GM12878 (cell line): ENCODE results near the gene CRKL. TPM values are rescaled to one million over a fixed set of nuclear protein-coding genes. Genes with fewer than 3 reads are reported as not detected.

Experiments
- ATAC-seq: fragments of 200-7000 bp; cut with Tn5 transposase; 3 replicates; pipeline ENCODE4 v1.9.1; 2020; ENCODE audit warnings: mild to moderate bottlenecking, moderate library complexity
- BruUV-seq: library from RNA; stranded (reverse); fragments of 400-500 nt; replicated peaks from 2 replicates; lab custom pipeline; 2021; lab: Mats Ljungman, UMichigan
- CTCF ChIA-PET: fragments of 300-600 bp; sonication (Branson Sonifier 250); formaldehyde crosslinking; extraction: SDS; loops from one replicate; lab custom pipeline; 2021; ENCODE audit warnings: inconsistent platforms; lab: Yijun Ruan, JAX
- POLR2A ChIA-PET: fragments of 350-600 bp; formaldehyde crosslinking; extraction: SDS; loops from one replicate; lab custom pipeline; 2021; ENCODE audit warnings: inconsistent platforms; lab: Charles Lee
- RAD21 ChIA-PET: fragments of 300-600 bp; sonication (Branson Sonifier 250); formaldehyde crosslinking; loops from one replicate; lab custom pipeline; 2023; ENCODE audit warnings: antibody characterized with exemption; ENCODE audit not compliant: unreplicated experiment; lab: Charles Lee
- SMC1A ChIA-PET: fragments of 300-600 bp; sonication (Branson Sonifier 250); formaldehyde crosslinking; loops from one replicate; lab custom pipeline; 2023; ENCODE audit not compliant: unreplicated experiment, uncharacterized antibody; lab: Charles Lee
- DNase-seq: peaks from one replicate; pipeline ENCODE4 v3.0.0-alpha.2; 2011; ENCODE audit warnings: low read depth, low spot score
- FAIRE-seq: peaks from 3 replicates; lab custom pipeline; 2011; peaks lifted over from hg19 to GRCh38; lab: Jason Lieb, UNC
- H2AFZ ChIP-seq: 2 replicates; pipeline ENCODE4 v1.6.0; 2011; ENCODE audit warnings: low read depth, low read length, control low read depth; ENCODE audit not compliant: control insufficient read depth
- H3K27ac ChIP-seq: 2 replicates; pipeline ENCODE4 v1.5.1; 2011; ENCODE audit warnings: control low read depth; ENCODE audit not compliant: control insufficient read depth, insufficient read depth
- H3K27me3 ChIP-seq, 2 experiments: replicated peaks in 1 of 2; 2 replicates each; pipeline versions ENCODE4 v1.6.0 to v1.6.1; 2011; ENCODE audit warnings: low read length in 1 of 2; ENCODE audit not compliant: control insufficient read depth in 2 of 2, insufficient read depth in 2 of 2
- H3K36me3 ChIP-seq, 2 experiments: 2 replicates each; pipeline ENCODE4 v1.5.1; 2011; ENCODE audit warnings: low read length in 1 of 2; ENCODE audit not compliant: control insufficient read depth in 2 of 2, insufficient read depth in 2 of 2
- H3K4me1 ChIP-seq: 2 replicates; pipeline ENCODE4 v1.6.1; 2011; ENCODE audit warnings: mild to moderate bottlenecking, low read length, moderate library complexity, mixed read lengths; ENCODE audit not compliant: control insufficient read depth, insufficient read depth
- H3K4me2 ChIP-seq: 2 replicates; pipeline ENCODE4 v1.6.0; 2011; ENCODE audit warnings: control low read depth; ENCODE audit not compliant: control insufficient read depth, insufficient read depth
- H3K4me3 ChIP-seq: fragments of 200-600 bp; sonication (generic); 2 replicates; pipeline ENCODE4 v1.5.1; 2016
- H3K79me2 ChIP-seq: 2 replicates; pipeline ENCODE4 v1.6.0; 2011; ENCODE audit warnings: low read length; ENCODE audit not compliant: control insufficient read depth, insufficient read depth
- H3K9ac ChIP-seq: 2 replicates; pipeline ENCODE4 v1.8.0; 2011; ENCODE audit warnings: low read length, control low read depth, mixed read lengths; ENCODE audit not compliant: control insufficient read depth, insufficient read depth
- H3K9me3 ChIP-seq: replicated peaks from 3 replicates; pipeline ENCODE4 v1.5.1; 2011; ENCODE audit warnings: mild to moderate bottlenecking, low read length; ENCODE audit not compliant: control insufficient read depth, insufficient read depth
- H4K20me1 ChIP-seq: 2 replicates; pipeline ENCODE4 v1.6.0; 2011; ENCODE audit not compliant: control insufficient read depth, insufficient read depth
- ATF2 ChIP-seq: IDR thresholded peaks from 2 replicates; pipeline ENCODE4 v1.6.1; 2012; ENCODE audit warnings: low read length, inconsistent platforms
- CEBPB ChIP-seq, 2 experiments: fragments of 150-350 bp in 1 of 2; IDR thresholded peaks; 2 replicates each; pipeline ENCODE4 v1.6.1; 2012 to 2014; ENCODE audit warnings: low read depth in 2 of 2, low read length in 2 of 2, borderline replicate concordance in 1 of 2, inconsistent platforms in 1 of 2
- IRF3 ChIP-seq: fragments of 450-650 bp; IDR thresholded peaks from 2 replicates; pipeline ENCODE4 v1.6.1; 2014; ENCODE audit warnings: mild to moderate bottlenecking
- KLF5 ChIP-seq: fragments of 450-650 bp; IDR thresholded peaks from 2 replicates; pipeline ENCODE4 v1.6.1; 2014; ENCODE audit warnings: mild to moderate bottlenecking; ENCODE audit not compliant: partially characterized antibody
- MTA2 ChIP-seq: fragments of 450-650 bp; IDR thresholded peaks from 2 replicates; pipeline ENCODE4 v1.6.1; 2016; ENCODE audit warnings: low read depth, mild to moderate bottlenecking, moderate library complexity
- RAD51 ChIP-seq: fragments of 450-650 bp; IDR thresholded peaks from 2 replicates; pipeline ENCODE4 v1.6.1; 2016; ENCODE audit warnings: moderate library complexity, mild to moderate bottlenecking, inconsistent platforms
- RBBP5 ChIP-seq: fragments of 200-600 bp; sonication (generic); conservative IDR thresholded peaks from 2 replicates; pipeline ENCODE4 v1.6.1; 2016
- SPI1 ChIP-seq: IDR thresholded peaks from 2 replicates; pipeline ENCODE4 v1.6.1; 2011; ENCODE audit warnings: low read depth, mild to moderate bottlenecking, low read length, moderate library complexity, borderline replicate concordance; ENCODE audit not compliant: insufficient read depth
- SREBF1 ChIP-seq: IDR thresholded peaks from 2 replicates; pipeline ENCODE4 v1.6.1; 2012; ENCODE audit warnings: mild to moderate bottlenecking, low read length
- WRNIP1 ChIP-seq: IDR thresholded peaks from 2 replicates; pipeline ENCODE4 v1.6.1; 2011; ENCODE audit warnings: low read depth, low read length, improper control_type of control experiment, borderline replicate concordance
- ZBED1 ChIP-seq: IDR thresholded peaks from 2 replicates; pipeline ENCODE4 v1.6.1; 2016; ENCODE audit warnings: borderline replicate concordance
- ZBTB11 ChIP-seq: fragments of 450-650 bp; formaldehyde crosslinking; IDR thresholded peaks from 2 replicates; pipeline ENCODE4 v1.5.0; 2022; ENCODE audit warnings: mild to moderate bottlenecking, missing genetic modification characterization
- ZNF207 ChIP-seq: fragments of 450-650 bp; IDR thresholded peaks from 2 replicates; pipeline ENCODE4 v1.6.1; 2014; ENCODE audit warnings: antibody characterized with exemption, mild to moderate bottlenecking, borderline replicate concordance
- WGBS: methylation state at CpG from one replicate; pipeline ENCODE4 v1.1.6; 2016; ENCODE audit warnings: low lambda C conversion rate; ENCODE audit not compliant: insufficient replicate concordance, insufficient coverage; ENCODE audit errors: missing lambda C conversion rate; 5-methylcytosine and 5-hydroxymethylcytosine counted together
- in situ Hi-C: fragments of 300-500 bp; cut with MboI; formaldehyde crosslinking; loops from 9 replicates; pipeline ENCODE4 v1.14.3; 2018; ENCODE audit warnings: mixed read lengths
- intact Hi-C: fragments of 100-400 bp; cut with micrococcal nuclease; formaldehyde crosslinking; loops from one replicate; pipeline ENCODE4 v1.14.2; 2022; ENCODE audit not compliant: unreplicated experiment
- polyA plus RNA-seq, 11 experiments: library from polyadenylated mRNA; depleted of rRNA in 4 of 11; unstranded in 6 of 11; stranded (reverse) in 5 of 11; fragments of >200 nt; fragmentation: Nextera tagmentation in 4 of 11; fragmentation: Illumina TruSeq in 1 of 11; extraction: Ambion mirVana in 4 of 11; extraction: Trizol in 1 of 11; gene quantifications; 1 replicate in 1 of 11; 2 replicates in 10 of 11; pipeline versions ENCODE4 v1.2.1 to v1.2.3, GENCODE V29; 2011 to 2016; ENCODE audit warnings: inconsistent platforms in 2 of 11, missing spikeins in 2 of 11, low read depth in 1 of 11
- total RNA-seq, 4 experiments: library from RNA; depleted of rRNA in 3 of 4; stranded (reverse); fragments of >200 nt in 3 of 4; fragmentation: Illumina TruSeq in 1 of 4; extraction: Trizol in 1 of 4; gene quantifications; 2 replicates each; pipeline versions ENCODE4 v1.2.1 to v1.2.3, GENCODE V29; 2013 to 2021

CRKL gene
- total and polyA plus RNA-seq, 10 of the 15 experiments (the other 5 are each of a cell fraction or from before 2014, with no cell fraction given): 12.6 to 61.2 (median 32.7) TPM

GRCh38 chr22:20973634-20974286, 56.6 kb downstream of the CRKL start:
- TF ChIP-seq ATF2: no peak
- no peak for TF ChIP-seq SPI1
- no peak for TF ChIP-seq ZBTB11 (CRISPR knock-in tag)
- no peak for TF ChIP-seq IRF3
- no peak for TF ChIP-seq ZBED1
- no peak for TF ChIP-seq WRNIP1
- TF ChIP-seq MTA2: no peak
- TF ChIP-seq ZNF207: no peak
- TF ChIP-seq SREBF1: no peak
- no peak for TF ChIP-seq RBBP5
- TF ChIP-seq CEBPB (IDR thresholded peaks at IDR 0.05; ENCODE audit: borderline replicate concordance in 1 of 2, low read depth in 2 of 2, low read length in 2 of 2): no peak
- no peak for TF ChIP-seq RAD51
- no peak for TF ChIP-seq KLF5
- TF ChIP-seq, all 136 proteins: peak for 0
- ChIA-PET POLR2A (interaction anchor here (0.5 kb wide), 1 partner anchor 15 kb away, joined by 3 read pairs; no protein-coding TSS in a partner anchor), RAD21 (no interaction called here), SMC1A (no interaction called here), CTCF (no interaction called here)
- ATAC-seq (no peak), DNase-seq (no peak), FAIRE-seq (no peak)
- Histone ChIP-seq H4K20me1 (no peaks in the 10 kb centered on the region), H3K27ac (no peak overlapping the region), H3K79me2 (no peaks in the 10 kb centered on the region), H3K4me2 (no peak overlapping the region), H3K36me3 (no peaks in the 10 kb centered on the region), H2AFZ (no peak overlapping the region), H3K4me3 (no peak overlapping the region), H3K9ac (no peak overlapping the region), H3K9me3 (peaks cover 6% of the 10 kb centered on the region; the same call in 2 of the 3 replicates), H3K27me3 (no peaks in the 10 kb centered on the region), H3K4me1 (no peaks in the 10 kb centered on the region)
- 54% methylated on average over 20 of the region's 21 CpGs for WGBS
- BruUV-seq: no TSS peak
- intact Hi-C loops: no loop called here
- in situ Hi-C loops: no loop called here
